ENCODE results near the gene AP2A2.
"Not testable (repeated sequence)": the region's sequence is repeated elsewhere in the genome, so short reads cannot be mapped to it uniquely, and the experiment has no call there.

Gene AP2A2

GRCh38 chr11:1000357-1001278, 74.9 kb downstream of the AP2A2 start:
- DNase-seq = no peak

GRCh38 chr11:1001617-1002405, 76.1 kb downstream of the AP2A2 start:
- DNase-seq = no peak

- no peak for DNase-seq
These were observed 76.8 kb downstream of the AP2A2 start for GRCh38 chr11:1002406-1002984.

GRCh38 chr11:1003159-1003558, 77.5 kb downstream of the AP2A2 start:
- no peak for DNase-seq

GRCh38 chr11:1005928-1006327, 80.3 kb downstream of the AP2A2 start:
- no peak for DNase-seq

GRCh38 chr11:1006762-1007161, 81.1 kb downstream of the AP2A2 start:
- no peak for DNase-seq

- no peak for DNase-seq
These were observed 81.6 kb downstream of the AP2A2 start for GRCh38 chr11:1007279-1007678.

GRCh38 chr11:1008001-1008802, 82.5 kb downstream of the AP2A2 start:
- DNase-seq = no peak

- DNase-seq = no peak
These were observed 83.1 kb downstream of the AP2A2 start for GRCh38 chr11:1008803-1009145.

GRCh38 chr11:1009371-1009770, 83.7 kb downstream of the AP2A2 start:
- no peak for DNase-seq

- DNase-seq = no peak
These were observed 84.3 kb downstream of the AP2A2 start for GRCh38 chr11:1009991-1010390.

GRCh38 chr11:1010551-1011319, 85.1 kb downstream of the AP2A2 start:
- no peak for DNase-seq

- no peak for DNase-seq
These were observed 85.6 kb downstream of the AP2A2 start for GRCh38 chr11:1011320-1011698.

- DNase-seq = no peak
These were observed 86.6 kb downstream of the AP2A2 start for GRCh38 chr11:1012291-1012690.

GRCh38 chr11:1012740-1013630, 87.3 kb downstream of the AP2A2 start:
- DNase-seq = no peak

- DNase-seq = no peak
These were observed 87.9 kb downstream of the AP2A2 start for GRCh38 chr11:1013631-1013935.

- no peak for DNase-seq
These were observed 88.6 kb downstream of the AP2A2 start for GRCh38 chr11:1014276-1014675.

GRCh38 chr11:1015064-1015463, 89.4 kb downstream of the AP2A2 start:
- no peak for DNase-seq

GRCh38 chr11:1015826-1016545, 90.3 kb downstream of the AP2A2 start:
- DNase-seq = no peak

- DNase-seq = not testable (repeated sequence)
These were observed 91.0 kb downstream of the AP2A2 start for GRCh38 chr11:1016610-1017126.
